AG09309 (cell line): ENCODE measurements around the gene AHSP.
"Not testable (repeated sequence)": the region's sequence is repeated elsewhere in the genome, so short reads cannot be mapped to it uniquely, and the experiment has no call there.

Source experiments
- DNase-seq: peaks from one replicate; pipeline ENCODE4 v3.0.0-alpha.2; 2010; ENCODE audit warnings: low read depth
- H3K4me3 ChIP-seq: 2 replicates; pipeline ENCODE4 v1.5.1; 2011; ENCODE audit warnings: mild to moderate bottlenecking, low read depth, low read length, moderate library complexity; ENCODE audit not compliant: control insufficient read depth
- TF ChIP-seq, protein P1 (sequence below): IDR thresholded peaks from 2 replicates; pipeline ENCODE4 v1.5.1; 2011; ENCODE audit warnings: mild to moderate bottlenecking, low read depth, low read length, inconsistent platforms; ENCODE audit not compliant: insufficient read depth, control insufficient read depth; ENCODE audit errors: missing control alignments

The AHSP gene, protein sequence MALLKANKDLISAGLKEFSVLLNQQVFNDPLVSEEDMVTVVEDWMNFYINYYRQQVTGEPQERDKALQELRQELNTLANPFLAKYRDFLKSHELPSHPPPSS

DNA sequence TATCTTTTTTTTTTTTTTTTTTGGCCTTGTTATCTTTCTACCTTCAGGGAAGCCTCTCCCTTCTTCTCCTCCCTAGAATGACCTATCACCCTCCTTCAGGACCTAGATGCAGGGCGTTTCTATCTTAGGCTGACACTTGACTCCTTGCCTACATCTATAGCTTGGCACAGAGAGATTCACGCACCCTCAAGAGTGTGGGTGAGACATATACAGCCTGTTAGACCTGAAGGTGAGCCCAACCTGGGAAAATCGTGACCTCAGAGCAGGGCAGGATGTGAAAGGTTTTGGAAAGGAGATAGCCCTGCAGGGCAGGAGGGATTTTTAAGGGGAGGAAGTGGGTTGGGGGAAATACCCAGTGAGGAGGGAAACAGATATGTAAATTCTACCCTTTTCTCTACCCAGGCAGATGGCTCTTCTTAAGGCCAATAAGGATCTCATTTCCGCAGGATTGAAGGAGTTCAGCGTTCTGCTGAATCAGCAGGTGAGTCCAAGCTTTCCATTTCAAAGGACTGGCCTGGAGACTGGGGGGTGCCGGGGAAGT is at the start of gene AHSP:
AHSP (plus strand) TSS at position 167 of the 541 bp plus-strand sequence; CDS start at position 407, 240 bp downstream.
- TF ChIP-seq, protein P1, sequence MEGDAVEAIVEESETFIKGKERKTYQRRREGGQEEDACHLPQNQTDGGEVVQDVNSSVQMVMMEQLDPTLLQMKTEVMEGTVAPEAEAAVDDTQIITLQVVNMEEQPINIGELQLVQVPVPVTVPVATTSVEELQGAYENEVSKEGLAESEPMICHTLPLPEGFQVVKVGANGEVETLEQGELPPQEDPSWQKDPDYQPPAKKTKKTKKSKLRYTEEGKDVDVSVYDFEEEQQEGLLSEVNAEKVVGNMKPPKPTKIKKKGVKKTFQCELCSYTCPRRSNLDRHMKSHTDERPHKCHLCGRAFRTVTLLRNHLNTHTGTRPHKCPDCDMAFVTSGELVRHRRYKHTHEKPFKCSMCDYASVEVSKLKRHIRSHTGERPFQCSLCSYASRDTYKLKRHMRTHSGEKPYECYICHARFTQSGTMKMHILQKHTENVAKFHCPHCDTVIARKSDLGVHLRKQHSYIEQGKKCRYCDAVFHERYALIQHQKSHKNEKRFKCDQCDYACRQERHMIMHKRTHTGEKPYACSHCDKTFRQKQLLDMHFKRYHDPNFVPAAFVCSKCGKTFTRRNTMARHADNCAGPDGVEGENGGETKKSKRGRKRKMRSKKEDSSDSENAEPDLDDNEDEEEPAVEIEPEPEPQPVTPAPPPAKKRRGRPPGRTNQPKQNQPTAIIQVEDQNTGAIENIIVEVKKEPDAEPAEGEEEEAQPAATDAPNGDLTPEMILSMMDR = no peak
- no peak within 1 kb of the TSS for H3K4me3 ChIP-seq
- no peak for DNase-seq

DNA sequence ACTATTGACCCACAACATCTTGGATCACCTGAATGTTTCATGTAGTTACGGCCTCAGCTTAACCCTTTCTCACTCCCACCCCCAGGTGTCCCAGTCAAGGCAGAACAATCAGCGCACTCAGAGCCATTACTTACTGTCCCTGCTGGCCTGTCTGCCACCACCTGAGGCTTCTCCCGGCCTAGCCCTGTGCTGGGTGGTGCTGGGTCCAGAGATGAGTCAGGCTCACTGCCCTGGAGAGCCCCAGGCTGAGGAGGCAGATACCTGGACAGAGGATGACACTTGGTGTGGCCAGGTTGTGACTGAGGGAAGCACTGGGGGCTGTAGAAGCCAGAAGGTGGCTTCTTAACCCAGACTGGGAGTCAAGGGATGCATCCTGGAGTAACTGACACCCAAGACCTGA is 48.7 kb upstream of the AHSP start:
- TF ChIP-seq, protein P1 = no peak
- DNase-seq = no peak
- H3K4me3 ChIP-seq = no peak overlapping the region

DNA sequence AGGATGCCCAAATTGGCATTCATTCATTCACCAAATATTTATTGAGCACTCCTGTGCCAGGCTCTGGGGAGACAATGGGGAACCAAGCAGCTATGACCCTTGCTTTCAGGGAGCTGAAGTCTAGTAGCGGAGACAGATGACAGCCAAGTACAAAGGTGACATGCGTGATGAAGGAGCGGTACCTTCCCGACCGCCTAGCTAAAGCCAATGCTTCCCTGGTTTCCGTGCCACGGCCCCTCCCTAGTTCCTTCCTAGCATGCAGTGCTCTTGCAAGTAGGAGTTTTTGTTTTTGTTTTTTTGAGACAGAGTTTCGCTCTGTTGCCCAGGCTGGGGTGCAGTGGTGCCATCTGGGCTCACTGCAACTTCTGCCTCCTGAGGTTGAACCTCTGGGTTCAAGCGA is 47.9 kb upstream of the AHSP start:
- DNase-seq = no peak
- TF ChIP-seq, protein P1 = no peak
- H3K4me3 ChIP-seq = no peak overlapping the region

DNA sequence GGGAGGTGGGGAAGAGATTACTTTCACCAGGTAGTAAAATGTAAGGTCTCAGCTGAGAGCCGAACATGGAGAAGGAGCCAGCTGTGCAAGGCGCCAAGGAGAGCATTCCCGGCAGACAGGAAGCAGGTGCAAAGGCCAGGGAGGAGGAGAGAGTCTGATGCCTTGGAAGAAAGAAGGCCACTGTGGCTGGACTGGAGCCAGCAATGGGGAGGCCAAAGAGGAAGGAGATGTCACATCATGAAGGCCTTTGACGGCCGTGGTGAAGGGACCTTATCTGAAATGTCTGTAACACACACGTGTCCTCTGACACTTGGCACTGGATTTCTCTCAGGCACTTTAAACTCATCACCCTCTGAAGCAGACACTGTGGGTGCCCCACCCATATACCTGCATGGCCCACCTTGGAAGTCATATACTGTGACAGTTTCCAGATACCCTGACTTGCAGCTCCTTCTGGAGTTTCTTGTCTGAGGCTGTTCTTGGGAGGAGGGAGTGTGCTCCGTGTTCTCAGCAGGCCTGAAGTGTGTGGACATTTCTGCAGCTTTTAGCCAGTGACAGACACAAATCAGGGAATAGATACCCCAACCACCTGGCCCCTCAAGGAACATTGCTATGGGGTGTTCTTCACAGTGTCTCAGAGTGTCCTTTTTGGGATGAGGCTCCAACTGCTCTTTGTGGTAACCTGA is 46.7 kb upstream of the AHSP start:
- DNase-seq = no peak
- TF ChIP-seq, protein P1 = no peak
- no peak overlapping the region for H3K4me3 ChIP-seq

DNA sequence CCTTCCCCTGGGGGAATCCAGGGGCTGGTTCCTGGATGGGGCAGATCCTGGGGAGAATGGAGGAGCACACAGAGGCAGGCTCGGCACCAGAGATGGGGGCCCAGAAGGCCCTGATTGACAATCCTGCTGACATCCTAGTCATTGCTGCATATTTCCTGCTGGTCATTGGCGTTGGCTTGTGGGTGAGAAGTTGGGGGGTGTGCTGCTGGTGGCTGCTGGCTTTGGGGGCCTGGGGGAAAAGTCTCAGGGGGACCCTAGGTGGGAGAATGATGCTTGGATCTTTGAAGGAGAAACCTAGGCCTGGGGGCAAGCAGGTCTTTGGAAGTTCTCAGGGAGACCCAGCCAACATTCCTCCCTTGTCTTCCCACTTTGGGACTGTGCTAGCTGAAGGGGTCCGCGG is 44.6 kb upstream of the AHSP start, which contains the start of gene SLC5A2:
SLC5A2 (plus strand) TSS at position 43 of the 400 bp plus-strand sequence; CDS start at position 57, 14 bp downstream.
- no peak within 1 kb of the TSS for H3K4me3 ChIP-seq
- DNase-seq = no peak
- TF ChIP-seq, protein P1 = no peak

DNA sequence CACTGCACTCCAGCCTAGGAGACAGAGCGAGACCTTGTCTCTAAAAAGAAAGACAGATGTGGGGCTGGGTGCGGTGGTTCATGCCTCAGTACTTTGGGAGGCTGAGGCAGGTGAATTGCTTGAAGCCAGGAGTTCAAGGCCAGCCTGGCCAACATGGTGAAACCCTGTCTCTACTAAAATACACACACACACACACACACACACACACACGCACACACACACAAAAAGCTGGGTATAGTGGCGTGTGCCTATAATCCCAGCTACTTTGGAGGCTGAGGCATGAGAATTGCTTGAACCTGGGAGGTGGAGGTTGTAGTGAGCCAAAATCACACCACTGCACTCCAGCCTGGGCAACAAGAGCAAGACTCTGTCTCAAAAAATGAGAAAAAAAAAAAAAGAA is 43.7 kb upstream of the AHSP start:
- DNase-seq, H3K4me3 ChIP-seq: not testable (repeated sequence)

DNA sequence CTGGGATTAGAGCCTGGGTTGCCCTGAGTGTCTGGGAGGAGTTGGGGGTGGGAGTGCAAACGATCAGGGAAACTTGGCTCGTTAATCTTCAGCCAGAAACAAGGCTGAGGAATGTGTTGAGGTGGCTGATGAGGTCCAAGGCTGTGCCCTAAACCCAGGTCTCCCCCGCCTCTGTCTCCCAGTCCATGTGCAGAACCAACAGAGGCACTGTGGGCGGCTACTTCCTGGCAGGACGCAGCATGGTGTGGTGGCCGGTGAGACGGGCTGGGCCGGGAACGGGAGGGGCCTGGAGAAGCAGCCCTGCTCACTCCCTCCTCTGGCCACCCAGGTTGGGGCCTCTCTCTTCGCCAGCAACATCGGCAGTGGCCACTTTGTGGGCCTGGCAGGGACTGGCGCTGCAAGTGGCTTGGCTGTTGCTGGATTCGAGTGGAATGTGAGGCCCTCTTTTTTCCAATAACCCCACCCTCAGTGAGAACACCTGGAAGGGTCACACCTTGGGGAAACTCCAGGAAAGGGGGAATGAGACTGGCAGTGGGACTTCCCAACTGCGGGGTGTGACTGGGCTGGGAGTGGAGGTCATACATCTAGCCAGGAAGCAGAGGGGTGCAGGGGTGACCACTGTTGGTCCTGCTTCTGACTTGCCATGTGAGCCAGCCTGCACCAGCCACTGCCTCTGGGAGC is 43.1 kb upstream of the AHSP start:
- no peak overlapping the region for H3K4me3 ChIP-seq
- DNase-seq = no peak
- TF ChIP-seq, protein P1 = no peak
